Mucosa of descending colon (tissue), 3 donors: ENCODE measurements around the gene OFD1. TPM values are rescaled to one million over a fixed set of nuclear protein-coding genes. Genes with fewer than 3 reads are reported as not detected.
A peak's percentile ranks its signal among the peaks of the same experiment; 100 is the strongest.

Source experiments
- ATAC-seq: fragments of 200-7000 bp; cut with Tn5 transposase; one replicate; pipeline ENCODE4 v1.9.1; 2020; ENCODE audit warnings: mild to moderate bottlenecking, moderate library complexity
- DNase-seq, 3 donors: peaks; one replicate each; pipeline ENCODE4 v3.0.0-alpha.2; 2020
- H3K36me3 ChIP-seq: fragments of 200-600 bp; one replicate; pipeline ENCODE4 v1.8.0; 2021; ENCODE audit warnings: low read depth, mild to moderate bottlenecking
- H3K4me1 ChIP-seq: fragments of 200-600 bp; one replicate; pipeline ENCODE4 v1.8.0; 2021; ENCODE audit warnings: low read depth, mild to moderate bottlenecking
- H3K4me3 ChIP-seq: fragments of 200-600 bp; one replicate; pipeline ENCODE4 v1.8.0; 2021; ENCODE audit warnings: mild to moderate bottlenecking
- H3K9me3 ChIP-seq: fragments of 200-600 bp; one replicate; pipeline ENCODE4 v1.8.0; 2021; ENCODE audit warnings: mild to moderate bottlenecking
- intact Hi-C, 2 donors: fragments of 100-400 bp; cut with DNase I in 1 of 2; cut with micrococcal nuclease in 1 of 2; formaldehyde crosslinking; loops; one replicate each; pipeline versions ENCODE4 v1.11.0 to v1.11.1; 2022; cut with DNase I, micrococcal nuclease
- total RNA-seq, 3 donors: library from RNA; stranded (reverse); fragmentation: NEBNext Ultra II Directional in 2 of 3; extraction: Animal tissue kit (Norgen Biotek cat#: 25700) in 2 of 3; gene quantifications; one replicate each; pipeline versions ENCODE4 v1.2.1 to v1.2.4, GENCODE V29; 2021 to 2023
- TF ChIP-seq, protein P1 (sequence below): fragments of 200-600 bp; IDR thresholded peaks from one replicate; pipeline ENCODE4 v1.8.0; 2022; ENCODE audit warnings: antibody characterized with exemption, mild to moderate bottlenecking
- donor health status: DM: no; HTN: no; CAD: no; lungs with moderate emphysema.
- donor health status: DM: no; HTN: no; CAD: no.
- donor health status: DM: no; HTN: yes; CAD: no.

OFD1 gene
- total RNA-seq, 3 donors from 2014 or later = 26.0 to 49.4 (median 32.6) TPM

DNA sequence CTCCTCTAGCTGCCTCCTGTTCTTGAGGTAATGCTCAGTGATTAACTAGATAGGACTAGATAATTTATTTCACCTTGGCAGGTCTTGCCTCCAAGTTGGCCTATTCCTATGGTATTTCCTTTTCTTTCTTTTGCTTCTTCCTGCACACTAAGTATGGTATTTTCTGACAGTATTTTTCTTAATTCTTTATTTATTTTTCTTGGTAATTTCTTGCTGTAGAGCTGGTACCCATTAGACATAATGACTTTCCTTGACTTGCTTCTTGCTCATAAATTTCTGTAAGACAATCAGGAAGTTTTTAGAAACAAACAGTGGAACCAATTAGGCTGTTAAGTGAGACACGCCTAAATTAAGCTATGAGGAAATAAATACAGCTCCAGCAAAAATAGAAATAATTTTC, 36.1 kb upstream of the OFD1 start:
- TF ChIP-seq, protein P1, sequence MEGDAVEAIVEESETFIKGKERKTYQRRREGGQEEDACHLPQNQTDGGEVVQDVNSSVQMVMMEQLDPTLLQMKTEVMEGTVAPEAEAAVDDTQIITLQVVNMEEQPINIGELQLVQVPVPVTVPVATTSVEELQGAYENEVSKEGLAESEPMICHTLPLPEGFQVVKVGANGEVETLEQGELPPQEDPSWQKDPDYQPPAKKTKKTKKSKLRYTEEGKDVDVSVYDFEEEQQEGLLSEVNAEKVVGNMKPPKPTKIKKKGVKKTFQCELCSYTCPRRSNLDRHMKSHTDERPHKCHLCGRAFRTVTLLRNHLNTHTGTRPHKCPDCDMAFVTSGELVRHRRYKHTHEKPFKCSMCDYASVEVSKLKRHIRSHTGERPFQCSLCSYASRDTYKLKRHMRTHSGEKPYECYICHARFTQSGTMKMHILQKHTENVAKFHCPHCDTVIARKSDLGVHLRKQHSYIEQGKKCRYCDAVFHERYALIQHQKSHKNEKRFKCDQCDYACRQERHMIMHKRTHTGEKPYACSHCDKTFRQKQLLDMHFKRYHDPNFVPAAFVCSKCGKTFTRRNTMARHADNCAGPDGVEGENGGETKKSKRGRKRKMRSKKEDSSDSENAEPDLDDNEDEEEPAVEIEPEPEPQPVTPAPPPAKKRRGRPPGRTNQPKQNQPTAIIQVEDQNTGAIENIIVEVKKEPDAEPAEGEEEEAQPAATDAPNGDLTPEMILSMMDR = no peak
- Histone ChIP-seq H3K36me3 (no peaks in the 10 kb centered on the region), H3K4me3 (no peak overlapping the region), H3K4me1 (peaks cover 15% of the 10 kb centered on the region), H3K9me3 (no peaks in the 10 kb centered on the region)
- DNase-seq (no peak), ATAC-seq (peak; percentile 25)
- intact Hi-C loops = no loop called here

DNA sequence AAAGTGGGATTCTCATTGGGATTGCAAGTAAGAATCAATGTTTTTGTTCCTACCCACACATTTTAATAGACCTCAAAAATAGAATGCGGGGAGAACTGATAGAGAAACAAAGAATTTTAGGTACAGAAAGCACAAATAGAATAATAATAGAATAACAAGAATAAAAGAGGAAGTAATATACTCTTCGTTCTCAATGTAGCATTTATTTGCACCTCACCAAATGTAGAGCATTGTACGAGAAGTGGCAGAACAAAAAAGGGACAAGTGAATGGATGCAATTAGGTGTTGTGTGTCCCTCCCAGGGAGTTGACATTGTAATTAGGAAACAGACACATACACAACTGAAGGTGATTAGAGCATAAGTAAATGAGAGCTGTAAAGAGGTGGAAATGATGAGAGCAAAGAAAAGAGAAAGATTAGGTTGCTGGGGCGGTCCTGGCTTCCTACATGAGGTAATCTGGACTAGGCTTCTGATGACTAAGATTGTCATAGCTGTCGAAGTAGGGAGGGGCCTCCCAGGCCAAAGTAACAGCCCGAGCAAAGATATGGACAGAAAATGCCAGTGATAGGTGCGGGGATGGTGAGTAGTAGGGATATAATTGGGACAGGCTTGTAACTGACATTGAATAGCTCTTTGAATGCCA, 35.2 kb upstream of the OFD1 start:
- H3K36me3 ChIP-seq = no peaks in the 10 kb centered on the region
- peaks cover 9% of the 10 kb centered on the region for H3K4me1 ChIP-seq
- intact Hi-C loops = no loop called here
- no peaks in the 10 kb centered on the region for H3K9me3 ChIP-seq
- no peak overlapping the region for H3K4me3 ChIP-seq
- DNase-seq (peak in 2 of 3 donors; percentile 41 to 59), ATAC-seq (peak; percentile 93)
- TF ChIP-seq, protein P1 = no peak

DNA sequence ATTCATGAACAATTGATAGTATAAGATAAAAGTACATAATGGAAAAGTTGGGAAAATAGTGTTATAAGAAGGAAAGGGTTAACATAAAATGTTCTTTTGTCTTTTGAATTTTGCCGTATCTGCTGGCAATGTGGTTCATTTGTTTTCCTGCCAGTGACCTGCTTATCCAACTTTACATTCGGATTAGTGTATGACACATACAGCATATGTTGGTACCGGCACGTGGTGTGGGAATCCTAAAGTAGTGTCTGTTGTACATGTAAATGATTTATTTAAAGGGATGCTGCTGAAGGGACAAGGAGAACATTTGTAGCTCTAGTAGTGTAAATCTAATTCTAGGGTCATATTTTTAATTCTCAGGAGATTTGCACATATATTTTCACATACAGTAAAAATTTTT, 34.2 kb upstream of the OFD1 start:
- DNase-seq (no peak), ATAC-seq (no peak)
- no peak overlapping the region for H3K4me3 ChIP-seq
- H3K4me1 ChIP-seq = peaks cover 4% of the 10 kb centered on the region
- no peaks in the 10 kb centered on the region for H3K9me3 ChIP-seq
- TF ChIP-seq, protein P1 = no peak
- intact Hi-C loops = no loop called here
- no peaks in the 10 kb centered on the region for H3K36me3 ChIP-seq

DNA sequence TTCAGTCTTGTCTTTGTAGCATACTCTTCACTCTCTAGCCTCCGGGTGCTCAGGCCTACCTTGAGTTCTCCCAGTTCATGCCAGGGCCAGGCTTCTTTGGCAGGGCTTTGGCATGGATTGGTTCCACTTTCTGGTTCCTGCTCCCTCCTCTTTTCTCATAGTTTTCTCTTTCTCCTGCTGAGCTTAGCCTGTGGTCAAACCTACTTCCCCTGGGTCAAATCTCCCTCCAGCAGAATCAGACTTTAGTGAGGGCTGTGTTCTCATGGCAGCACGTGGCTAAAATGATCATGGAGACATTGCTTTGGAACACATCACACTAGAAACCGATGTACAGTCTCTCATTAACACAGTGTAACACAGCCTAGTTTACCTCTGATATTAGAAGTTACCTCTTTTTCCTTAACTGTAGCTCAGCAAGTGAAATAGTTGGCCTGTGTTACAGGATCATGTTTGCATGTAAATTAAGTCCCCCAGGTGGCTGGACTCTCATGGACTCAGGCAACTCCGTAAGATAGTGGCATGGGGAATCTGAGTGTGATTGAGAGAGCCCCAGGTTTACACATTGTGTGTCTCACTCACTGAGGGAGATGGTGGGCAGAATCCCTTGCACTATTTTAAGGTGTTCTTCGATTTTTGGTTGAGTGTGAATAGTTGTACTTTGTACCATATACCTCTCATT, 32.3 kb upstream of the OFD1 start:
- Histone ChIP-seq H3K9me3 (no peaks in the 10 kb centered on the region), H3K4me1 (peaks cover 4% of the 10 kb centered on the region), H3K36me3 (no peaks in the 10 kb centered on the region), H3K4me3 (no peak overlapping the region)
- TF ChIP-seq, protein P1 = no peak
- no peak for ATAC-seq
- intact Hi-C loops = no loop called here
- no peak for DNase-seq

GRCh38 chrX:13703135-13703534, 31.4 kb upstream of the OFD1 start:
- TF ChIP-seq, protein P1 = no peak
- intact Hi-C loops = no loop called here
- H3K36me3 ChIP-seq = no peaks in the 10 kb centered on the region
- H3K9me3 ChIP-seq = no peaks in the 10 kb centered on the region
- peaks cover 4% of the 10 kb centered on the region for H3K4me1 ChIP-seq
- ATAC-seq (no peak), DNase-seq (no peak)
- no peak overlapping the region for H3K4me3 ChIP-seq
